GM18508 (cell line): ENCODE results near the gene FARP1.

ENCODE experiments used
- ATAC-seq: cut with Tn5 transposase; IDR thresholded peaks from one replicate; pipeline ENCODE4 v1.9.1; 2021; ENCODE audit warnings: moderate number of reproducible peaks; ENCODE audit not compliant: insufficient read depth, unreplicated experiment

Gene FARP1

GRCh38 chr13:98276486-98276885 lies 133.6 kb downstream of the FARP1 start:
- ATAC-seq: no peak

GRCh38 chr13:98278068-98278724 lies 135.3 kb downstream of the FARP1 start:
- ATAC-seq: no peak

GRCh38 chr13:98279473-98280175 lies 136.7 kb downstream of the FARP1 start:
- ATAC-seq: no peak

GRCh38 chr13:98280176-98280510 lies 137.2 kb downstream of the FARP1 start:
- ATAC-seq: no peak

- ATAC-seq: no peak
Observed at GRCh38 chr13:98284679-98285078, 141.8 kb downstream of the FARP1 start.

- ATAC-seq: no peak
Observed at GRCh38 chr13:98285317-98285716, 142.4 kb downstream of the FARP1 start.

- ATAC-seq: no peak
Observed at GRCh38 chr13:98285852-98286594, 143.1 kb downstream of the FARP1 start.

- ATAC-seq: no peak
Observed at GRCh38 chr13:98286799-98287198, 143.9 kb downstream of the FARP1 start.

- ATAC-seq: no peak
Observed at GRCh38 chr13:98288211-98288610, 145.3 kb downstream of the FARP1 start.

- ATAC-seq: no peak
Observed at GRCh38 chr13:98289339-98289945, 146.5 kb downstream of the FARP1 start.

- ATAC-seq: no peak
Observed at GRCh38 chr13:98290261-98290660, 147.4 kb downstream of the FARP1 start.

GRCh38 chr13:98291658-98292057 lies 148.8 kb downstream of the FARP1 start:
- ATAC-seq: no peak

- ATAC-seq: no peak
Observed at GRCh38 chr13:98293103-98293502, 150.2 kb downstream of the FARP1 start.

- ATAC-seq: no peak
Observed at GRCh38 chr13:98293570-98294142, 150.8 kb downstream of the FARP1 start.

GRCh38 chr13:98295371-98295770 lies 152.5 kb downstream of the FARP1 start:
- ATAC-seq: no peak

GRCh38 chr13:98297051-98297450 lies 154.2 kb downstream of the FARP1 start:
- ATAC-seq: no peak

GRCh38 chr13:98297745-98298144 lies 154.9 kb downstream of the FARP1 start:
- no peak for ATAC-seq

GRCh38 chr13:98298599-98298998 lies 155.7 kb downstream of the FARP1 start:
- ATAC-seq: no peak

GRCh38 chr13:98299235-98299965 lies 156.5 kb downstream of the FARP1 start:
- no peak for ATAC-seq

GRCh38 chr13:98299966-98300350 lies 157.1 kb downstream of the FARP1 start:
- no peak for ATAC-seq
